CD4-positive, alpha-beta T cell treated with Interleukin-15 for 1 hour (primary cell): ENCODE results near the gene CDK17.
"Not testable (repeated sequence)": the region's sequence is repeated elsewhere in the genome, so short reads cannot be mapped to it uniquely, and the experiment has no call there.

Source experiments
- DNase-seq: peaks from one replicate; pipeline ENCODE4 v3.0.0-alpha.2; 2020

The CDK17 gene

DNA sequence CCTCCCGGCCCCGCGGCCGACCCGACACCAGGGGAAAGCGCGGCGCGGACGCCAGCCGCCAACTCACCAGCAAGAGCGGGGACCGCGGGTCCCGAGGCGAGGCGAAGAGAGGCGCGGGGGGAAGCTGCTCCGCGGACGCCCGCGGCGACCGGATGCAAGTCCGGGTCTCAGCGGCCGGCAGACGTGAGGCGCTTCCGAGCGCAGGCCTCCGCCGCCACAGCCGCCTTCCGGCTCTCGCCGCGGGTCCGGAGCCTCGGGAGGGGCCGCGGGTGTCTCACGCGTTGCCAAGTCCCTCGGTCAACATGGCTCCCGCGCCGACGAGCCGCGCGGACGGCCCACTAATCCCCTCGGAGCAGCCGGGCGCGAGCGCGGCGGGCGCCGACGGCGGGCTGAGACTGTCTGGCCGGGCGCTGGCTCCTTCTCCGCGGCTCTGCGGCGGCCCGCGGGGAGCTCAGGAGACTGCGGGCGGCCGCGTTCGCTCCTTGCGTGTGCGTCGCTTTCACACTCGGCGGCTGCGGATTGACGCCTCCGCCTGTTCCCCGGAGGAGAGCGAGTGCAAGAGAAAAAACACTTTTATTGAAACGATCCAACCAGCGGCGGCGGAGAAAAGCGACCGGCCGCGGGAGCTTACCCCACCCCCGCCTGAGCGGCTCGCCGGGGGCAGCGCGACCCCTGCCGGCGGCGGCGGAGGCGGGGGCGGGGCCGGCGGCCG is at the start of gene CDK17:
TSS of gene CDK17 (minus strand) at position 521 of the 712 bp plus-strand sequence. CDS start 65,603 bp downstream, outside the sequence.
- peak; percentile 93 for DNase-seq

DNA sequence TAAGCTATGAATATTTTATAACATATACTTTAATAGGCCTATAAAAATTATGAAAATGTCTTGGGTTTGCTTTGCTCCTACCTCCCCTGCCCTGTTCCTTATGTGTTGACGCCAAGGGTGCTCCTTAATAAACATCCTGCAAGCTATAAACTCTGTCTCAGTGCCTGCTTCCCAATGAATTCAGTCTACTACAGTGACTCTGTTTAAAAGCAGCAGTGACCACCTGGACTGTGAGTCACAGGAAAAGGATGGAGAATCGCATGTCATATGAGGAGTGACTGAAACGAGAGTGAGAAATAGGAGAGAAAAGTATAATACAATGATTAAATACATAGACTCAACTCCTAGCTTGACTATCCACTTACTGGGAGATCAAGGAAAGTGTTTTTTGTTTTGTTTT is 48.1 kb upstream of the CDK17 start:
- DNase-seq = no peak

GRCh38 chr12:96447256-96447655 is 47.0 kb upstream of the CDK17 start:
- no peak for DNase-seq

DNA sequence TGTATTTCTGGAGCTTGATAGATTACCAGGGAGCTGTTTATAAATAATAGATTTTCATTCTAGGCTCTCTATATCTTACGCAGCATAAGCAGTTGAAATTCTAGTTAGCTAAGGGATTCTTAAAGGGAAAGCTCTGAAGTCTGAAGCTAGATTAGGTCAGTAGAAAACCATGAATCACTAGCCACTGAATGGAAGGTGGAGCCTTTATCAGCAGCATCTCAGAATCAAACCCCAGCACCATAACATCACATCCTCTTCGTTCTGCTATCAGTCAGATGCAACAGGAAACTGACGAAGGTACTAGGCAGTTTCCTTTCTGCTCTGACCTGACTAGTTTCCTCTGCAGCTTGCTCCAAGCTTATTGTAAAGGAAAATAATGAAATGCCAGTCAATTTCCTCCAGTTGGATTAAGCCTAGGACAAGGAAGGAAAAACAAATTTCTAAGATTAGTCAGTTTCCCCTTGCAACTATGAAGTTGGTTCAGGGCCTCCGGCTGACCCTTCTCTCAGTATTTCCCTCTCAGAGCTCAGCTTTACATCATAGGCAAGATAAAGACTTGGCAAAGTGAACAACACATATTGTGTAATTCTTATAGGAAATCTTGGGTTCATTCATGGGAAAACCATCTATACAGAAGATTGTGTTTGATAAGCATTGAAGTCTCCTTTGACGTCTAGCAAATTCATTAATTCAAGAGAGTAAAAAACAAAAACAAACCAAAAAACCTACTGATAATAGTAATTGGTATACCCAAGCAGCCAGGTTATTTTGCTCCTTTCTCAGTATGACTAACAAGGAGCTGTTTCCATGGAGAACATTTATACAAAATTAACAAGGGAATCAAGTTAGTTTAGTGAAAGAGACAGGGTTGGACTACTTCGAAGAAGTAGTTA is 45.7 kb upstream of the CDK17 start:
- peak; percentile 83 for DNase-seq

- DNase-seq = no peak
These were observed 44.2 kb upstream of the CDK17 start for GRCh38 chr12:96444399-96444798.

GRCh38 chr12:96442906-96443305 is 42.7 kb upstream of the CDK17 start:
- DNase-seq = no peak

GRCh38 chr12:96441816-96442215 is 41.6 kb upstream of the CDK17 start:
- no peak for DNase-seq

- no peak for DNase-seq
These were observed 38.1 kb upstream of the CDK17 start for GRCh38 chr12:96438330-96438729.

DNA sequence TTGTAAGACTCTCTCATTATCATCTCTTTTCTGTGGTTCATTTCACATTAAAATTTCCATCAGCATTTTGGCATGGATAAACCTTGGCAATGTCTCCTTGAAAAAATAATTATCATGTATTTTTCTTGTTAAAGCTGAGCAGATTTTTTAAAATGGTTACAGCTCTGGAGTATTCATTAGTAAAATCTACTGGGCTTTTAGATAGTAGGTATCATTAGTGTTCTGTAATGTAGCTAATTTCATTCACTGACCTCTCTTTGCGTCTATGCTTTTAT is 36.9 kb upstream of the CDK17 start:
- no peak for DNase-seq

GRCh38 chr12:96436366-96437170 is 36.3 kb upstream of the CDK17 start:
- no peak for DNase-seq

DNA sequence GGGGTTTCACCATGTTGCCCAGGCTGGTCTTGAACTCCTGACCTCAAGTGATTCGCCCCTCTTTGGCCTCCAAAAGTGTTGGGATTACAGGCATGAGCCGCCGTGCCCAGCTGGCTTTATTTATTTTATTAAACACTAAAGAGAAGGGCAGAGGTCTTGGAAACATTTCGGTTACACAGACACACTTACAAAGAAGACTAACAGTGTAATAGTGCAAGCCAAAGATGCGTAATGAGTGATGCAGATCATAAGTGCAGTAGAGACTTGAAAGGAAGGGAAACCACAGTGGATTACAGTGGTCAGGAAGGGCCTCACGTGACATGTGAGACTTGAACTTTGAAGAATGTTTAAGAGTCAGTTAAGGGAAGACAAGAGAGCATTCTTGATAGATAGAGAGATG is 33.9 kb upstream of the CDK17 start:
- peak; percentile 76 for DNase-seq

- DNase-seq = not testable (repeated sequence)
These were observed 32.5 kb upstream of the CDK17 start for GRCh38 chr12:96432496-96433321.

DNA sequence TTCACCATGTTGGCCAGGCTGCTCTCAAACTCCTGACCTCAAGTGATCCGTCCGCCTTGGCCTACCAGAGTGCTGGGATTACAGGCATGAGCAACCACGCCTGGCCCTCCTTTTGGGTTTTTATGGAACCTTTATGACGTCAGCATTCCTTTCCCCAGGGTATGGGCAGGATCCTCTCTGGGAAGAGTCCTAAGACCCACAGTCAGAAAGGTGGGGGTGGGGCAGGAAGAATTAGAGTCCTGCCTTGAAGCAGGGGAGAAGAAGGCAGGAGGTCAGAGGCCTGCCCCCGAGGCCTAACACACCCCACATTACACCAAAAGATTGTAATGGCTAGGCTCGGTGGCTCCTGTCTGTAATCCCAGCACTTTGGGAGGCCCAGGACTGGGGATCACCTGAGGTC is 30.8 kb upstream of the CDK17 start:
- no peak for DNase-seq

DNA sequence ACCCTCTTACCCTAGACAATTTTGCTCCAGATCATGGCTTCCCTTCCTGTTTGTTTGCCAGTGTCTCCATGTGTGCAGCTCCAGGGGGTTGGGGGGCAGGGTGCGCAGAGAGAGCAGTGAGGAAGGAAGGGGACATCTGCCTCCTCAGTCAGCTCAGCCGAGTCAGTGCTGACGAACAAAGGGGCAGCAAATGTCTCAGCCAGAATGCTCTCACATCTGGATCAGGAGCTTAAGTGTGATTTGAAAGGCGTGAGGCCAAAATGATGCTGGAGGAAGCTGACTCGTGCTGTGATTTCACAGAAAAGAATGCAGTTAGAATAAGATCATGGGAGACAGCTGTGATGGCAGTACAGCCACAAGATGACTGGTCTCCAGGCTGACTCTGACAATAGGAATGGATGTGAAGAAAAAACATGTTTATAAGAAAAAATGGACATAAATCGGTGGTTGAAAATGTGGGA is 27.1 kb upstream of the CDK17 start:
- DNase-seq = no peak

- DNase-seq = no peak
These were observed 25.7 kb upstream of the CDK17 start for GRCh38 chr12:96425951-96426350.

- no peak for DNase-seq
These were observed 25.1 kb upstream of the CDK17 start for GRCh38 chr12:96425321-96425720.

DNA sequence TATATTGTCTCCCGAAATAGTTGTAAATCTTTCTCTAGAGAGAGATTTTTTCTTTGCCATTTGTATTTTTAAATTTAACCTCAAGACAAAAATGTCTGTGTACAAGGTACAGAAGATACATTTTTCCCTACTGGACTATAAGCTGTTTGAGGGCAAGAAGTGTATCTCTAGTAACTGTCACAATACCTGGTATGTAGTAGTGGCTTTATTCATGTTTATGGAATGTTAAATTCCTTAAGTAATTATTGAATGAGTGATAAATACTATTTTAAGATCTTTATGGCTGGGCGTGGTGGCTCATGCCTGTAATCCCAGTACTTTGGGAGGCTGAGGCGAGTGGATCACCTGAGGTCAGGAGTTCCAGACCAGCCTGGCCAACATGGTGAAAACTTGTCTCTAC is 24.4 kb upstream of the CDK17 start:
- no peak for DNase-seq

- DNase-seq = no peak
These were observed 22.0 kb upstream of the CDK17 start for GRCh38 chr12:96422192-96422591.

DNA sequence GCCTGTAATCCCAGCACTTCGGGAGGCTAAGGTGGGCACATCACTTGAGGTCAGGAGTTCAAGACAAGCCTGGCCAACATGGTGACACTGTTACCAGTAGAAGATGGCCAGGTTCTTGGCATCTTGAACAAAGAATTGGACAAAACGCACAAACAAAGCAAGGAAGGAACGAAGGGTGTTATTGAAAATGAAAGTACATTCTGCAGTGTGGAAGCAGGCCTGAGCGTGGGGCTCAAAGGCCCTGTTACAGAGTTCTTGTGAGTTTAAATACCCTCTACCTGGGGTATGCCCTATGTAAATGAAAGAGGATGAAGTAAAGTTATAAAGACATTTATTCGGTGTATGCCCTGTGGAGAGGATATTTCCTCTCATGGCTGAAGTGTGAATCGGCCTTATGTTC is 20.8 kb upstream of the CDK17 start:
- DNase-seq = no peak

- DNase-seq = no peak
These were observed 20.1 kb upstream of the CDK17 start for GRCh38 chr12:96420277-96420835.

DNA sequence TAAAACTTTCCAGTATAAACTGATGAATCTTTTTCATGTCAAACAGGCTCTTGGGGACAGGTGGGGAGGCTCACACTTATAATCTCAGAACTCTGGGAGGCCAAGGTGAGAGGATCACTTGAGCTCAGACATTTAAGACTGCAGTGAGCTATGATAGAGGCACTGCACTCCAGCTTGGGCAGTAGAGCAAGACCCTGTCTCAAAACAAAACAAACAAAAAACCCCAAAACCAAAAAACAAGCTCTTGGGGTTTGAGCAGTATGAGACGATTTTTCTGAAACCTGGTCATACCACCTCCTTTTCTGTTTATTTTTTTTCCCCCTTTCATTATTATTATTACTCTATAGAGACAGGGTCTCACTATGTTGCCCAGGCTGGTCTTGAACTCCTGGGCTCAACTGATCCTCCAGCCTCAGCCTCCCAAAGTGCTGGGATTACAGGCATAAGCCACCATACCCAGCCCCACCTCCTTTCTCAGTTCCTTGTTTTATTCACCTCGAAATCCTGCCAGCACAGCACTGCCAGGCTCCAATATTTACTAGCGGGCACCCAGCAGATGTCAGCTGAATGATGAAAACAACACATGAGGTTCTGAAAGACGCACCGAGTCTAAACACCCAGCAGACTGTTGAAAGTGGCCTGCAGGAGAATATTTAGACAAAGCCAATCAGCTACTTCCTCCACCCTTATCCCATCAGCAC is 19.5 kb upstream of the CDK17 start:
- no peak for DNase-seq

- DNase-seq = not testable (repeated sequence)
These were observed 17.4 kb upstream of the CDK17 start for GRCh38 chr12:96417688-96418087.
